Adrenal gland (tissue), 12 donors: ENCODE data around the gene TMEM204. TPM values are rescaled to one million over a fixed set of nuclear protein-coding genes. Genes with fewer than 3 reads are reported as not detected.

Experiments used
- DNase-seq, 7 donors: peaks; one replicate each; pipeline ENCODE4 v3.0.0-alpha.2; 2019 to 2020
- H3K27ac ChIP-seq, 5 donors: fragments of 200-600 bp; sonication (generic) in 4 of 5; 1 replicate in 3 of 5; 2 replicates in 2 of 5; pipeline versions ENCODE4 v1.5.1 to v1.8.0; 2016 to 2020; ENCODE audit warnings: mild to moderate bottlenecking in 1 of 5
- H3K27me3 ChIP-seq: fragments of 200-600 bp; 2 replicates; pipeline ENCODE4 v1.8.0; 2021
- H3K36me3 ChIP-seq, 2 donors: fragments of 200-600 bp; replicated peaks in 1 of 2; 1 replicate in 1 of 2; 2 replicates in 1 of 2; pipeline versions ENCODE4 v1.5.1 to v1.8.0; 2018 to 2022
- H3K4me1 ChIP-seq, 2 donors: fragments of 200-600 bp; replicated peaks in 1 of 2; 1 replicate in 1 of 2; 2 replicates in 1 of 2; pipeline versions ENCODE4 v1.5.1 to v1.8.0; 2018 to 2021
- H3K4me3 ChIP-seq, 4 donors: fragments of 200-600 bp; sonication (generic) in 3 of 4; one replicate each; pipeline ENCODE4 v1.5.1; 2016 to 2018
- H3K9me3 ChIP-seq, 3 donors: fragments of 200-600 bp; sonication (generic) in 1 of 3; replicated peaks in 1 of 3; 1 replicate in 2 of 3; 2 replicates in 1 of 3; pipeline versions ENCODE4 v1.5.1 to v1.8.0; 2016 to 2021
- CTCF ChIP-seq, 6 experiments: fragments of 450-650 bp in 4 of 6; fragments of 200-600 bp in 2 of 6; sonication (generic) in 1 of 6; IDR thresholded peaks; 1 replicate in 5 of 6; 2 replicates in 1 of 6; pipeline versions ENCODE4 v1.5.1 to v1.8.0; 2016 to 2021; ENCODE audit warnings: antibody characterized with exemption in 6 of 6, mild to moderate bottlenecking in 2 of 6, moderate library complexity in 1 of 6
- POLR2A ChIP-seq, 2 donors: fragments of 450-650 bp; IDR thresholded peaks; one replicate each; pipeline ENCODE4 v1.6.1; 2017; ENCODE audit warnings: antibody characterized with exemption in 2 of 2, mild to moderate bottlenecking in 2 of 2, moderate library complexity in 1 of 2
- WGBS, 4 donors: extraction: QIAGEN DNeasy Blood & Tissue Kit in 2 of 4; methylation state at CpG; one replicate each; pipeline versions ENCODE4 v1.1.5 to v1.1.7; 2013 to 2017; 5-methylcytosine and 5-hydroxymethylcytosine counted together
- intact Hi-C, 2 donors: fragments of 100-400 bp; cut with DNase I; formaldehyde crosslinking; loops; one replicate each; pipeline versions ENCODE4 v1.14.1 to v1.15.0; 2022 to 2023
- polyA plus RNA-seq, 3 donors: library from polyadenylated mRNA; stranded (reverse); fragments of 200-250 nt in 2 of 3; fragments of 350-450 nt in 1 of 3; fragmentation: Illumina TruSeq in 1 of 3; extraction: RNeasy Lipid Tissue Mini Kit (QIAGEN cat#74804) in 1 of 3; gene quantifications; one replicate each; pipeline ENCODE4 v1.2.3, GENCODE V29; 2013 to 2014
- total RNA-seq, 9 donors: library from RNA; depleted of rRNA in 4 of 9; stranded (reverse); fragments of >200 nt in 4 of 9; fragments of 120-200 nt in 1 of 9; fragmentation: NEBNext Ultra II Directional in 1 of 9; extraction: Animal tissue kit (Norgen Biotek cat#: 25700) in 1 of 9; gene quantifications; one replicate each; pipeline versions ENCODE4 v1.1.0 to v1.2.4, GENCODE V29; 2013 to 2023
- donor health status: healthy with polysubstance abuse.
- donor health status: Bipolar disorder and iron deficiency.
- donor health status: DM: yes; HTN: yes; CAD: no.
- donor health status: DM: no; HTN: no; CAD: no.
- donor health status: DM: no; HTN: no; CAD: no.
- donor health status: DM: yes; HTN: yes; CAD: no.

TMEM204 gene
- total and polyA plus RNA-seq, 12 donors = 7.4 to 77.2 (median 26.0) TPM

DNA sequence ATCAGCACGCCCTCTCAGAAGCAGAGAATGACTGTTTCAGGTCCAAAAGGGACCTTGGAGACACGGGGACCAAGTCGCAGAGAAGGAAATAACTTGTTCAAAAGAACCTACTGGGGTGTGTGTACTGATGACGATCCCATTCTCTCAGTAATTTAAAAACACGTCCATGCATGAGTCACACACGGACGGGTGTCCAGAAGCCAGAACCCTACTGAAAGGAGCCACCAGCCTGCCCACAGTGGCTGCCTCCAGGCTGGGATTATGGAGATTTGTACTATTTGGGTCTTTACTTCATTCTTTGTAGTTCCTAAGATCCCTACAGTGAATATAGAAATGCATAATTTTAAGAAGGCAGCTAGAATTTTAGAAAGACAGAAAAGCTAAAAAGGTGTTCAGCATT, 27.8 kb downstream of the TMEM204 start:
- Histone ChIP-seq H3K4me1 (no peaks in the 10 kb centered on the region), H3K4me3 (no peak overlapping the region), H3K27me3 (no peaks in the 10 kb centered on the region), H3K36me3 (peaks cover 0 to 57% of the 10 kb centered on the region in 2 donors), H3K9me3 (no peaks in the 10 kb centered on the region), H3K27ac (no peak overlapping the region)
- DNase-seq = no peak
- WGBS, 4 donors = 79 to 82% (median 80%) methylated on average over 7 of the region's 7 CpGs
- intact Hi-C loops = no loop called here
- TF ChIP-seq CTCF (IDR thresholded peaks at IDR 0.05) (no peak), POLR2A (IDR thresholded peaks at IDR 0.05) (no peak)

- Histone ChIP-seq H3K36me3 (peaks cover 0 to 51% of the 10 kb centered on the region in 2 donors), H3K4me1 (no peaks in the 10 kb centered on the region), H3K9me3 (no peaks in the 10 kb centered on the region), H3K27me3 (no peaks in the 10 kb centered on the region), H3K27ac (no peak overlapping the region), H3K4me3 (no peak overlapping the region)
- 84 to 92% (median 91%) methylated on average over 14 of the region's 14 CpGs for WGBS, 4 donors
- intact Hi-C loops = no loop called here
- no peak for DNase-seq
- no peak for TF ChIP-seq CTCF (IDR thresholded peaks at IDR 0.05)
- no peak for TF ChIP-seq POLR2A (IDR thresholded peaks at IDR 0.05)
Observed at GRCh38 chr16:1561836-1562235, 28.4 kb downstream of the TMEM204 start.

DNA sequence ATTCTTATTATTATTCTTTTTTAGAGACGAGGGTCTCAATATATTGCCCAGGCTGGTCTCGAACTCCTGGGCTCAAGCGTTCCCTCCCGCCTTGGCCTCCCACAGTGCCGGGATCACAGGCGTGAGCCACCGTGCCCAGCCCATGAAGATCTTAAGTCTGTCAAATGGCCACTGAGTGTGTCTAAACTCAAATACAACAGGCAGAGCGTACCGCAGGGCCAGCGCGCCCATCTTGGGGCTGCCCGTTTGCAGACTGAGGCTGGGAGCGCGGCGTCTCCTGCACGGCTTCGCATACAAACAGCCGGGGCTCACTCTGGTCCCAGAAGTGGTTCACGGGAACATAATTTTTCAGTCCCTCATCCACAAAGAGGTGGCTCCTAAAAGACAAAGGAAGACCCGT, 30.3 kb downstream of the TMEM204 start:
- Histone ChIP-seq H3K36me3 (peaks cover 0 to 31% of the 10 kb centered on the region in 2 donors), H3K4me1 (no peaks in the 10 kb centered on the region), H3K27me3 (no peaks in the 10 kb centered on the region), H3K9me3 (no peaks in the 10 kb centered on the region), H3K4me3 (no peak overlapping the region), H3K27ac (no peak overlapping the region)
- 94 to 98% (median 96%) methylated on average over 20 of the region's 20 CpGs for WGBS, 4 donors
- no peak for DNase-seq
- no peak for TF ChIP-seq POLR2A (IDR thresholded peaks at IDR 0.05)
- no peak for TF ChIP-seq CTCF (IDR thresholded peaks at IDR 0.05)
- intact Hi-C loops = no loop called here

- H3K4me3 ChIP-seq = no peak overlapping the region
- H3K27me3 ChIP-seq = no peaks in the 10 kb centered on the region
- H3K36me3 ChIP-seq = peaks cover 0 to 26% of the 10 kb centered on the region in 2 donors
- intact Hi-C loops = no loop called here
- DNase-seq = no peak
- WGBS, 4 donors = 82 to 86% (median 85%) methylated on average over 9 of the region's 9 CpGs
- no peak overlapping the region for H3K27ac ChIP-seq
- H3K4me1 ChIP-seq = no peaks in the 10 kb centered on the region
- TF ChIP-seq CTCF (IDR thresholded peaks at IDR 0.05) (peak in 3 of 6 experiments; percentile 3 to 24 (median 6)), POLR2A (IDR thresholded peaks at IDR 0.05) (no peak)
- H3K9me3 ChIP-seq = no peaks in the 10 kb centered on the region
Observed at GRCh38 chr16:1564325-1564724, 30.9 kb downstream of the TMEM204 start.
